ENCODE measurements around the gene PACRG.

GRCh38 chr6:163149279-163149848 is 421.6 kb downstream of the PACRG start:
- TF ChIP-seq, protein P1, sequence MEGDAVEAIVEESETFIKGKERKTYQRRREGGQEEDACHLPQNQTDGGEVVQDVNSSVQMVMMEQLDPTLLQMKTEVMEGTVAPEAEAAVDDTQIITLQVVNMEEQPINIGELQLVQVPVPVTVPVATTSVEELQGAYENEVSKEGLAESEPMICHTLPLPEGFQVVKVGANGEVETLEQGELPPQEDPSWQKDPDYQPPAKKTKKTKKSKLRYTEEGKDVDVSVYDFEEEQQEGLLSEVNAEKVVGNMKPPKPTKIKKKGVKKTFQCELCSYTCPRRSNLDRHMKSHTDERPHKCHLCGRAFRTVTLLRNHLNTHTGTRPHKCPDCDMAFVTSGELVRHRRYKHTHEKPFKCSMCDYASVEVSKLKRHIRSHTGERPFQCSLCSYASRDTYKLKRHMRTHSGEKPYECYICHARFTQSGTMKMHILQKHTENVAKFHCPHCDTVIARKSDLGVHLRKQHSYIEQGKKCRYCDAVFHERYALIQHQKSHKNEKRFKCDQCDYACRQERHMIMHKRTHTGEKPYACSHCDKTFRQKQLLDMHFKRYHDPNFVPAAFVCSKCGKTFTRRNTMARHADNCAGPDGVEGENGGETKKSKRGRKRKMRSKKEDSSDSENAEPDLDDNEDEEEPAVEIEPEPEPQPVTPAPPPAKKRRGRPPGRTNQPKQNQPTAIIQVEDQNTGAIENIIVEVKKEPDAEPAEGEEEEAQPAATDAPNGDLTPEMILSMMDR (IDR thresholded peaks at IDR 0.05), result no peak
- TF ChIP-seq POLR2A (IDR thresholded peaks at IDR 0.05), result no peak

All from testis (tissue), 2 donors.